Body of pancreas (tissue), 4 donors: Measurements from ENCODE around the gene BCL6. TPM values are rescaled to one million over a fixed set of nuclear protein-coding genes. Genes with fewer than 3 reads are reported as not detected.

Experiments used
- ATAC-seq: fragments of 150-250 bp; one replicate; pipeline ENCODE4 v1.9.1; 2016
- DNase-seq, 4 donors: peaks; one replicate each; pipeline ENCODE4 v3.0.0-alpha.2; 2019
- H3K27ac ChIP-seq, 4 donors: fragments of 200-600 bp; sonication (generic); 1 replicate in 3 of 4; 2 replicates in 1 of 4; pipeline versions ENCODE4 v1.5.1 to v1.6.1; 2016 to 2019; ENCODE audit warnings: mild to moderate bottlenecking in 1 of 4, mixed read lengths in 1 of 4, moderate library complexity in 1 of 4
- H3K27me3 ChIP-seq, 2 donors: fragments of 200-600 bp; sonication (generic); one replicate each; pipeline ENCODE4 v1.6.0; 2016; ENCODE audit warnings: mild to moderate bottlenecking in 1 of 2
- H3K36me3 ChIP-seq, 2 donors: fragments of 200-600 bp; sonication (generic); replicated peaks in 1 of 2; 2 replicates each; pipeline ENCODE4 v1.5.1; 2016; ENCODE audit warnings: low read depth in 2 of 2; ENCODE audit not compliant: insufficient read depth in 1 of 2
- H3K4me1 ChIP-seq: fragments of 200-600 bp; sonication (generic); one replicate; pipeline ENCODE4 v1.6.0; 2016
- H3K4me3 ChIP-seq, 2 donors: fragments of 200-600 bp; sonication (generic); 1 replicate in 1 of 2; 2 replicates in 1 of 2; pipeline ENCODE4 v1.5.1; 2016 to 2019
- H3K9me3 ChIP-seq, 3 donors: fragments of 200-600 bp; sonication (generic); 1 replicate in 2 of 3; 2 replicates in 1 of 3; pipeline ENCODE4 v1.5.1; 2016
- CTCF ChIP-seq, 7 experiments: fragments of 450-650 bp in 4 of 7; fragments of 200-600 bp in 3 of 7; sonication (generic) in 3 of 7; IDR thresholded peaks; one replicate each; pipeline ENCODE4 v1.5.1; 2016 to 2019; ENCODE audit warnings: antibody characterized with exemption in 7 of 7
- POLR2A ChIP-seq, 3 donors: fragments of 450-650 bp; IDR thresholded peaks; one replicate each; pipeline ENCODE4 v1.6.1; 2016; ENCODE audit warnings: antibody characterized with exemption in 3 of 3, mild to moderate bottlenecking in 2 of 3
- WGBS, 2 donors: methylation state at CpG; one replicate each; pipeline ENCODE4 v1.1.5; 2017; 5-methylcytosine and 5-hydroxymethylcytosine counted together
- intact Hi-C: fragments of 100-400 bp; cut with DNase I; formaldehyde crosslinking; loops from one replicate; pipeline ENCODE4 v1.15.1; 2023
- total RNA-seq, 2 donors: library from RNA; depleted of rRNA; stranded (reverse); fragments of >200 nt; gene quantifications; one replicate each; pipeline ENCODE4 v1.1.0, GENCODE V29; 2016

BCL6 gene
- total RNA-seq, 2 donors from 2014 or later, result 45.7 to 53.4 TPM

- H3K27me3 ChIP-seq, result no peaks in the 10 kb centered on the region
Measured at GRCh38 chr3:187758318-187758955, 13.2 kb upstream of the BCL6 start.

DNA sequence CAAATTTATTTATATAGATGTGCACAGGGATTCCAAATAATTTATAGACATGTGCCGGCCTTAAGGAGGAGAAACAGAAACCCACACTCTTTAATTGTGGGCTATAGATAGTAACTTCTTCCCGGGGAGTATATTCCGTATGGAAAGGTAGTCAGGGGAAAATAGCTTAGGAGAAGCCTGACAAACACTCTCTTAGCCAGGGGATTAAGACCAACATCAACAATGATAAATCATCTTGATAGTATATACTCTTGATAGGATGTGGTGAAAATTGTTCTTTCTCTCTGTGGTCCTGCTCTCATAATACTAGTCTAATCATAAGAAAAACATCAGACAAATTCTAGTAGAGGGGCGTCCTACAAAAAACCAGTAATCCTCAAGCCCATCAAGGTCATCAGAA is 8.2 kb upstream of the BCL6 start:
- no peak overlapping the region for H3K27ac ChIP-seq
- no peak for DNase-seq
- intact Hi-C loops, result no loop called here
- TF ChIP-seq CTCF (IDR thresholded peaks at IDR 0.05), result no peak
- peaks cover 23% of the 10 kb centered on the region for H3K4me1 ChIP-seq
- H3K9me3 ChIP-seq, result no peaks in the 10 kb centered on the region
- ATAC-seq, result no peak
- H3K36me3 ChIP-seq, result no peaks in the 10 kb centered on the region
- no peak overlapping the region for H3K4me3 ChIP-seq
- H3K27me3 ChIP-seq, result no peaks in the 10 kb centered on the region
- 90 to 93% methylated on average over 4 of the region's 4 CpGs for WGBS, 2 donors

More at GRCh38 chr3:187758318-187758955, 13.2 kb upstream of the BCL6 start:
- no peak overlapping the region for H3K4me3 ChIP-seq
- no peaks in the 10 kb centered on the region for H3K36me3 ChIP-seq
- 62 to 72% methylated on average over 1 of the region's 1 CpG for WGBS, 2 donors
- H3K27ac ChIP-seq, result no peak overlapping the region
- H3K4me1 ChIP-seq, result no peaks in the 10 kb centered on the region
- ATAC-seq, result no peak
- no peak for DNase-seq
- intact Hi-C loops, result no loop called here
- no peaks in the 10 kb centered on the region for H3K9me3 ChIP-seq
- TF ChIP-seq CTCF (IDR thresholded peaks at IDR 0.05) (no peak), POLR2A (IDR thresholded peaks at IDR 0.05) (no peak)

- 11 to 14% methylated on average over 11 of the region's 11 CpGs for WGBS, 2 donors
- H3K4me1 ChIP-seq, result peaks cover 40% of the 10 kb centered on the region
- H3K27me3 ChIP-seq, result no peaks in the 10 kb centered on the region
- H3K27ac ChIP-seq, result peak overlapping the region; percentile 71 to 99 (median 89)
- TF ChIP-seq POLR2A (IDR thresholded peaks at IDR 0.05), result no peak
- TF ChIP-seq CTCF (IDR thresholded peaks at IDR 0.05), result no peak
- H3K36me3 ChIP-seq, result no peaks in the 10 kb centered on the region
- intact Hi-C loops, result no loop called here
- peak; percentile 26 for ATAC-seq
- DNase-seq, result peak; percentile 28 to 65 (median 44)
- no peak overlapping the region for H3K4me3 ChIP-seq
- no peaks in the 10 kb centered on the region for H3K9me3 ChIP-seq
Measured at GRCh38 chr3:187750513-187751123, 5.3 kb upstream of the BCL6 start.

DNA sequence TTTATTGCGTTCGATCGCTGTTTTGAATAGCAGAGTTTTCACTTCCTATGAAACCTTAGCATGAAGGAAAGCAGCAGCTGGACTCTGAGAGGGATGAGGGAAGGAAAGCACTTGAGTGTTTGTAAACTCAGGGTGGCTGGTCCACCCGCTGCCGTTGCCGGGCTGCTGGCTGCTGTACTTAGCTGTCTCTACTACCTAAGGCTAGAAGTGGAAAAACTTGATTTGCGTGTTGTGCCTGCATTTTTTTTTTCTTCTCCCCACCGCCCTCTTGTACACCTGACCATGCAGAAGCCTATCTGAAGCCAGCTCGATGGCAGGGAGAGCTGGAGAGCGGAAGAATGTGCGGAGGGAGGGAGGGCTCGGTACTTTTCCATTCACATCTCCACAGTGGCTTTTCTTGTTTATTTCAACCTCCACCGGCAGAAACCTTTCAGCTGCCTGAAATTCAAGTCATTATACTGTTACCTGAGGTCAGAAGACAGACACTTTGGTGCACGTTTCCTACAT is 4.8 kb upstream of the BCL6 start:
- 9 to 11% methylated on average over 14 of the region's 14 CpGs for WGBS, 2 donors
- no peaks in the 10 kb centered on the region for H3K27me3 ChIP-seq
- H3K4me1 ChIP-seq, result peaks cover 40% of the 10 kb centered on the region
- ATAC-seq (peak; percentile 77), DNase-seq (peak; percentile 81 to 94 (median 90))
- peak; percentile 64 to 87 (median 86) for TF ChIP-seq POLR2A (IDR thresholded peaks at IDR 0.05)
- TF ChIP-seq CTCF (IDR thresholded peaks at IDR 0.05), result peak in 1 of 7 experiments; percentile 23
- H3K27ac ChIP-seq, result peak overlapping the region; percentile 71 to 99 (median 89)
- intact Hi-C loops, result no loop called here
- H3K36me3 ChIP-seq, result no peaks in the 10 kb centered on the region
- H3K4me3 ChIP-seq, result no peak overlapping the region
- no peaks in the 10 kb centered on the region for H3K9me3 ChIP-seq
